Body of pancreas (tissue), 4 donors: ENCODE data around the gene IFNB1.

Experiments
- POLR2A ChIP-seq, 3 donors: fragments of 450-650 bp; IDR thresholded peaks; one replicate each; pipeline ENCODE4 v1.6.1; 2016; ENCODE audit warnings: antibody characterized with exemption in 3 of 3, mild to moderate bottlenecking in 2 of 3
- TF ChIP-seq, protein P1 (sequence below), 7 experiments: fragments of 450-650 bp in 4 of 7; fragments of 200-600 bp in 3 of 7; sonication (generic) in 3 of 7; IDR thresholded peaks; one replicate each; pipeline ENCODE4 v1.5.1; 2016 to 2019; ENCODE audit warnings: antibody characterized with exemption in 7 of 7

DNA sequence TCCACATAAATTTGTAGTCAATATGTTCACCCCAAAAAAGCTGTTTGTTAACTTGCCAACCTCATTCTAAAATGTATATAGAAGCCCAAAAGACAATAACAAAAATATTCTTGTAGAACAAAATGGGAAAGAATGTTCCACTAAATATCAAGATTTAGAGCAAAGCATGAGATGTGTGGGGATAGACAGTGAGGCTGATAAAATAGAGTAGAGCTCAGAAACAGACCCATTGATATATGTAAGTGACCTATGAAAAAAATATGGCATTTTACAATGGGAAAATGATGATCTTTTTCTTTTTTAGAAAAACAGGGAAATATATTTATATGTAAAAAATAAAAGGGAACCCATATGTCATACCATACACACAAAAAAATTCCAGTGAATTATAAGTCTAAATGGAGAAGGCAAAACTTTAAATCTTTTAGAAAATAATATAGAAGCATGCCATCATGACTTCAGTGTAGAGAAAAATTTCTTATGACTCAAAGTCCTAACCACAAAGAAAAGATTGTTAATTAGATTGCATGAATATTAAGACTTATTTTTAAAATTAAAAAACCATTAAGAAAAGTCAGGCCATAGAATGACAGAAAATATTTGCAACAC lies 6.6 kb upstream of the IFNB1 start:
- TF ChIP-seq, protein P1, sequence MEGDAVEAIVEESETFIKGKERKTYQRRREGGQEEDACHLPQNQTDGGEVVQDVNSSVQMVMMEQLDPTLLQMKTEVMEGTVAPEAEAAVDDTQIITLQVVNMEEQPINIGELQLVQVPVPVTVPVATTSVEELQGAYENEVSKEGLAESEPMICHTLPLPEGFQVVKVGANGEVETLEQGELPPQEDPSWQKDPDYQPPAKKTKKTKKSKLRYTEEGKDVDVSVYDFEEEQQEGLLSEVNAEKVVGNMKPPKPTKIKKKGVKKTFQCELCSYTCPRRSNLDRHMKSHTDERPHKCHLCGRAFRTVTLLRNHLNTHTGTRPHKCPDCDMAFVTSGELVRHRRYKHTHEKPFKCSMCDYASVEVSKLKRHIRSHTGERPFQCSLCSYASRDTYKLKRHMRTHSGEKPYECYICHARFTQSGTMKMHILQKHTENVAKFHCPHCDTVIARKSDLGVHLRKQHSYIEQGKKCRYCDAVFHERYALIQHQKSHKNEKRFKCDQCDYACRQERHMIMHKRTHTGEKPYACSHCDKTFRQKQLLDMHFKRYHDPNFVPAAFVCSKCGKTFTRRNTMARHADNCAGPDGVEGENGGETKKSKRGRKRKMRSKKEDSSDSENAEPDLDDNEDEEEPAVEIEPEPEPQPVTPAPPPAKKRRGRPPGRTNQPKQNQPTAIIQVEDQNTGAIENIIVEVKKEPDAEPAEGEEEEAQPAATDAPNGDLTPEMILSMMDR (IDR thresholded peaks at IDR 0.05): no peak
- TF ChIP-seq POLR2A (IDR thresholded peaks at IDR 0.05): no peak
